IPS-11a (cell line): ENCODE measurements around the gene STAT3.
"Not testable (repeated sequence)": the region's sequence is repeated elsewhere in the genome, so short reads cannot be mapped to it uniquely, and the experiment has no call there.

Source experiments
- H3K4me3 ChIP-seq: one replicate; pipeline ENCODE4 v1.5.1; 2013; ENCODE audit warnings: low read depth, low read length, control low read depth

The STAT3 gene

GRCh38 chr17:42317967-42318366, 70.3 kb downstream of the STAT3 start:
- H3K4me3 ChIP-seq, result not testable (repeated sequence)

DNA sequence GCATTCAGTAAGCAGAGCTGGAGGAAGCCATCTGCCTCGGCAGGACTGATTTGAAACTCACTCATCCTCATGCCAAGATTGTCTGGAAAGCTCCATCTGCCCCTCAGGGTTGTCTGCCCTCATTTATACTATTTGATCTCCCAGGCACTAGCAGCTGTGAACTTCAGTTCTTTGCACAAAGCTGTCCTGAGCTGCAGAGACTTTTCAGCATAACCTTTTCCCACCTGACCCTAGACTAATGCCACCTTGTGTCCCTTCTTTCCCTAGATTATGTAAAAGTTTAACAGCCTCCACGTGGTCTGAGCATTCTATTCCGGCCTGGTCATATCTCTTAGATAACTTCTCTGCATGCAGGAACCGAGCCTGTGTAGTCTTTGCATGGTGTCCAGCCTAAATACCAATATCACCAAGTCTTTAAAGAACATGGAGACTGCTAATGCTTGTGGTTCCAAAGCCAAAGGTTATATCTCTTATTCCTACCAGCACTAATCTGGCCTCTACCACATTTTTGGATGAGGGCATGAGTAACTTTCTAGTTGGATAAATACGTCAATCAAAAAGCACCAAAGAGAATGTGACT, 70.9 kb downstream of the STAT3 start:
- H3K4me3 ChIP-seq, result no peak overlapping the region

GRCh38 chr17:42316755-42317154, 71.5 kb downstream of the STAT3 start:
- H3K4me3 ChIP-seq, result no peak overlapping the region

- H3K4me3 ChIP-seq, result no peak overlapping the region
Observed at GRCh38 chr17:42315402-42316156, 72.7 kb downstream of the STAT3 start.

DNA sequence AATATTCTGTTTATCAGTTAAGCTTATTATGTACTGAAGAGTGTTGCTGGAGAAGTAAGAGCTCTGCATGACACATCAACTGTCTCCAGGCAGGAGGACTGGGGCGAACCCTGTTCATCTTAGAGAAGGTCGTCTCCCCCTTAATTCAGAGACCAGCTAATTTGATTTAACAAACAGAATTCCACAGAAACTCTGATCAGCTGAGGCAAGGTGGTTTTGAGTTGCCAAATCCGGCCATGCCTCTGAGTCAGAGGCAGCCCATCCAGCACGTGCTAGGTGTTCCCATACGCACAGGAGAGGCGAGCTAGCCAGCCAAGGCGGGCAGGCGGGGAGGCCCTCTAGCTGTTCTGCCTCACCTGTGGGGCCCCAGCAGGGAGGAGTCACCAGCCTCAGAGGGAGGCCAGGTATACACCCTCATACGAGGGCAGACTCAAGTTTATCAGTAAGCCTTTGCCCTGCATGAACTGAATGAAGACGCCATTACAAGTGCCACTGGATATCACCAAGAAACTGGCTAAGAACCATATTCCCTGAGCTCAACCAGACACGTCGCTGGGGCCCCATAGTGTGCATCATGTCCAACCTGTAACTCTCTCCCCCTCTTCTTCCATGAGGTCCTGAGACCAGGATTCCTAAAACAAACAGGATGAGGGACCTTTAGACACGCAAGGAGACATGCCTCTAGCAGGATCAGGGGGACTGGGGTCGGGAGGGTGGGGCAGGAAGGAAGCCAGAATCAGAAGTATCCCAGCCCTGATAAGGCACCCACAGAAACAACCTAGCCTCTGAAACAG, 74.3 kb downstream of the STAT3 start:
- H3K4me3 ChIP-seq, result no peak overlapping the region

DNA sequence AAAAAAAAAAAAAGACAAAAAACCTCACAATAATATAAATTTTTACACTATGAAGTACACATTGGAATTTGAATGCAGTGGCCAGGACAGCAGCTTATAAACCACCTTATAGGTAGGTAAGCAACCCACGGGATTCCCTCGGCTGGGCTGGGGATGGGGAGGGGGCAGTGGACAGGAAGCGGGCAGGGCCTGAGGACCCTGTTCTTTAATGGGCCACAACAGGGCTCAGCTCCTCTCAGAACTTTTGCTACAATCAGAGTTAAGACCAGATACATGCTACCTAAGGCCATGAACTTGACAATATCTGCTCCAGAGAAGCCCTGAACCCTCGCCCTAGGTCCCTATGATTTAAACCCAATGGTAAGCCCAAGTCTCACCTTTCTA, 74.9 kb downstream of the STAT3 start:
- H3K4me3 ChIP-seq, result no peak overlapping the region

- no peak overlapping the region for H3K4me3 ChIP-seq
Observed at GRCh38 chr17:42312285-42313130, 75.7 kb downstream of the STAT3 start.

DNA sequence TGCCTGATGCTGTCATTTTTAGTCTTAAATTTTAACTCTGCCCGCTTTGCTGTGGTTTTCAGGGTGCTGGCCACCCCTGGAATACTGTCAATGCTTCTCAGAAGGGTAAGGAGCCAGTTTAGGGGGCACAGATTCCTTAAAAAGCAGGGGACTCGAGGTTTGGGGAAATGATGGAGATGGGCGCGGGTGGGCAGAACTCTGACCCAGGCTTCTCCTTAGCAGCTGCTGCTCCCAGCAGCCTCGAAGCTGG, 76.3 kb downstream of the STAT3 start:
- H3K4me3 ChIP-seq, result no peak overlapping the region

DNA sequence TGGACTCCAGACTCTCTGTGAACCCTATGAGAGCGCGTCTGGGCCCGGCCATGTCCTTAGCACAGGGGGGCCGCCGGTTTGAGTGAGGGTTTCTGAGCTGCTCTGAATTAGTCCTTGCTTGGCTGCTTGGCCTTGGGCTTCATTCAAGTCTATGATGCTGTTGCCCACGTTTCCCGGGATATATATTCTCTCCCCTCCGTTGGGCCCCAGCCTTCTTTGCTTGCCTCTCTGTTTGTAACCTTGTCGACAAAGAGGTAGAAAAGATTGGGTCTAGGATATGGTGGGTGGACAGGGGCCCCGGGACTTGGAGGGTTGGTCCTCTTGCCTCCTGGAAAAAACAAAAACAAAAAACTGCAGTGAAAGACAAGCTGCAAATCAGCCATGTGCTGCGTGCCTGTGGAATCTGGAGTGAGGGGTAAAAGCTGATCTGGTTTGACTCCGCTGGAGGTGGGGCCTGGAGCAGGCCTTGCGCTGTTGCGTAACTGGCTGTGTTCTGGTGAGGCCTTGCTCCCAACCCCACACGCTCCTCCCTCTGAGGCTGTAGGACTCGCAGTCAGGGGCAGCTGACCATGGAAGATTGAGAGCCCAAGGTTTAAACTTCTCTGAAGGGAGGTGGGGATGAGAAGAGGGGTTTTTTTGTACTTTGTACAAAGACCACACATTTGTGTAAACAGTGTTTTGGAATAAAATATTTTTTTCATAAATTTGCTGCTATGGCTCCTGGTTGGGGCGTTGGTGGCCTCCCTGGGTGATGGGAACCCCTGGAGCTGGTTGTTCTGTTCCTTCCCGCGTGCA, 76.8 kb downstream of the STAT3 start:
- H3K4me3 ChIP-seq, result no peak overlapping the region

GRCh38 chr17:42310787-42311215, 77.4 kb downstream of the STAT3 start:
- no peak overlapping the region for H3K4me3 ChIP-seq

DNA sequence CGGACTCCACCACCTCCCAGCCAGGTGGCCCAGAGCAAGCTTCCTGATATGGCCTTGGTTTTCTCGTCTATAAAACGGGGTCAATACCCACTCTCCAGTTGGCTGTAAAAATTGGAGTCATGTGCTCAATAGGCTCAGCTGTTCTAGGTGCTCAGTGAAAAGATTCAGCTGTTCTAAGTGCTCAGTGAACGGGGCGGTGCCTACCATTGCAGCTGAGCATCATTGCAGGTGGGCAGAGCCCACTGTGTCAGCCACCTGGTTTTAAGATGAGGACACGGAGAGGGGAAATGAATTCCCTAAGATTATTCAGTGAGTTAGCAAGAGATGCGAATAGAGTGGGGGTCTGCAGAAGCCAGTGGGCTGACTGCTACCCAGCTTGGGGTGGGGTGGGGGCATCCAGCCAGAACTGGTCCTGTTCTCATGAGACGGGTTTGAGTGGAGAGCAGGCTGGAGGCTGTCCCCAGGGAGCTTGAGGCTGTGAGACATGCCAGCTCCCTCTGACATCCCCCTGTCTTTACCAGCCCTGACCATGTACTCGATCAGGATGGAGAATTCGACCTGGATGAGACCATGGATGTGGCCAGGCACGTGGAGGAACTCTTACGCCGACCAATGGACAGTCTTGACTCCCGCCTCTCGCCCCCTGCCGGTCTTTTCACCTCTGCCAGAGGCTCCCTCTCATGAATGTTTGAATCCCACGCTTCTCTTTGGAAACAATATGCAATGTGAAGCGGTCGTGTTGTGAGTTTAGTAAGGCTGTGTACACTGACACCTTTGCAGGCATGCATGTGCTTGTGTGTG, 78.1 kb downstream of the STAT3 start:
- no peak overlapping the region for H3K4me3 ChIP-seq

DNA sequence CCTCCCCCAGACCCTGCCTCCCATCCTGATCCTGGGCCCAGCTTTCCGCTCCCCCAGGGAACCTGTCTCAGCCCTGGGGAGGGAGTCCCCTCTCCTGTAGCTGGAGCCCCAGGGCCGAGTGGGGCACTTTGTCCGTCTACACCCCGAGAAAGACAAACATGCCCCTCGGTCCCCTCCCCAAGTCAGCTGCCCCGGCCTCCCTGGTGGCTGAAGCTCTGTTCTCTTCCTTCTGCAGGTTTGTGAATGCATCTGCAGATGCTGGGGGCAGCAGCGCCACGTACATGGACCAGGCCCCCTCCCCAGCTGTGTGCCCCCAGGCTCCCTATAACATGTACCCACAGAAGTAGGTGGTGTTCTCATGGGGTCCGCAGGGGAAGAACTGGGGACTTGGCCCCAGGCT, 79.1 kb downstream of the STAT3 start:
- no peak overlapping the region for H3K4me3 ChIP-seq

- no peak overlapping the region for H3K4me3 ChIP-seq
Observed at GRCh38 chr17:42308446-42308845, 79.8 kb downstream of the STAT3 start.

DNA sequence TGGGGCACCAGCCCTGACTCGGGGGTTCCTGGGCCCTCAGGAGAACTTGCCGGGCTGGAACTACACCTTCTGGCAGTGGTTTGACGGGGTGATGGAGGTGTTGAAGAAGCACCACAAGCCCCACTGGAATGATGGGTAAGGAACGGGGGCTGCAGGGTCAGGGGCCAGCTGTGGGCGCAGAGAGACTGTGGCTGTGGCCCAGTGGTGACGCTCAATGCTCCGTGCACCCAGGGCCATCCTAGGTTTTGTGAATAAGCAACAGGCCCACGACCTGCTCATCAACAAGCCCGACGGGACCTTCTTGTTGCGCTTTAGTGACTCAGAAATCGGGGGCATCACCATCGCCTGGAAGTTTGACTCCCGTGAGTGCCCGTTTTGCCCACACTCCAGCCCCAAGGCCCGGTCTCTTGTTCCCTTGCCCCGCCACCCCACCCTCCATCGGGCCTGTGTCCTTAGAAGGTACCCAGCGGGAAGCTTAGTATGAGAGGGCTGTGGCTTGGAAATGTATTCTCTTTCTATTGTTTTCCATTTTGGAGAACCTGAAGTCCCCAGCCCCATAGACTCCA, 80.8 kb downstream of the STAT3 start:
- no peak overlapping the region for H3K4me3 ChIP-seq

DNA sequence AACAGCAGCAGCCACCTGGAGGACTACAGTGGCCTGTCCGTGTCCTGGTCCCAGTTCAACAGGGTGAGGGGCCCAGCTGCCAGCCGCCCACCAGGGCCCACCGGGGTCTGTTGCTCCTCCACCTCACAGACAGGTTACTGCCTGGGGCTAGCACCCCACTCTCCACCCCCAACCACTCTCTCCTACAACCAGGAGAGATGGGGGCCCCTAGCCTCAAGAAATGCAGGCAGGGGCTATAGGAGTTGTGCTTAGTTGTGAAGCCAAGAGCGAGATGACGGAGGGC, 81.9 kb downstream of the STAT3 start:
- no peak overlapping the region for H3K4me3 ChIP-seq

- no peak overlapping the region for H3K4me3 ChIP-seq
Observed at GRCh38 chr17:42305543-42306384, 82.5 kb downstream of the STAT3 start.

DNA sequence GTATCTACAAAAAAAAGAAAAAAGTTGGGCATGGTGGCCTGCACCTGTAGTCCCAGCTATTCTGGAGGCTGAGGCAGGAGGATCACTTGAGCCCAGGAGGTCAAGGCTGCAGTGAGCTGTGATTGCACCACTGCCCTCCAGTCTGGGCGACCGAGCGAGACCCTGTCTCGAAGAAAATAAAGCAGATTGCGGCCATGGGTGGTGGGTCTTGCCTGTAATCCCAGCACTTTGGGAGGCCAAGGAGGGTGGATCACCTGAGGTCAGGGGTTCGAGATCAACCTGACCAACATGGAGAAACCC, 83.3 kb downstream of the STAT3 start:
- not testable (repeated sequence) for H3K4me3 ChIP-seq

DNA sequence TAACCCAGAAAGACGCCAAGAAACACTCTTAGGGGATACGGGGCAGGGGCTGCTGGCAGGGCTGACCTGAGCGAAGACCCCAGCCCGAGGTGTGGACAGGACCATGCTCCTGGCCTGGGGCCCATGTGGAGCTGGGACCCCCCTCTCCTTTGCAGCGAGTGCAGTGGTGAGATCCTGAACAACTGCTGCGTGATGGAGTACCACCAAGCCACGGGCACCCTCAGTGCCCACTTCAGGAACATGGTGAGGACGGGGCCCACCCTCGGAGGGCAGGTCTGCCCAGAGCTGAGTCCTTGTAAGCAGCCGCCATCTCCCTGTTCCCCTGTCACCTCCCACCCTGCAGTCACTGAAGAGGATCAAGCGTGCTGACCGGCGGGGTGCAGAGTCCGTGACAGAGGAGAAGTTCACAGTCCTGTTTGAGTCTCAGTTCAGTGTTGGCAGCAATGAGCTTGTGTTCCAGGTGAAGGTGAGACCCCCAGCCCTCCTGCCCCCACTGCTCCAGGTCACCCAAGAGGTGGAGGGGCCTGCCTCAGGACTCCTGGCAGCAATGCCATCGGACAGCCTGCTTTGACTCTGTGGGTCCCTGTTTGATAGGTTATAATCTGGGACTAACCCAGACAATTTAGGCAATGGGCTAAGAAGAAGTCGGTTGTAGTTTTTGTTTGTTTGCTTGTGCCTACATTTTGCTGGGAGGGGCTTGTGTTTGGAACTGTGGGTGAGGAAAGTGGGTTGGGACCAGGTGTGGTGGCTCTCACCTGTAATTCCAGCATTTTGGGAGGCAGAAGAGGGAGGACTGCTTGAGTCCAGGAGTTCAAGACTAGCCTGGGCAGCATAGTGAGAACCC, 83.8 kb downstream of the STAT3 start:
- no peak overlapping the region for H3K4me3 ChIP-seq
